Measurements from ENCODE around the gene GTF2F1.

- no peak for TF ChIP-seq CTCF (IDR thresholded peaks at IDR 0.05; ENCODE audit: insufficient read depth, low read length, poor library complexity, severe bottlenecking)
- no peak for TF ChIP-seq EZH2phosphoT487 (conservative IDR thresholded peaks at IDR 0.05; ENCODE audit: low read length)
These were observed 11.8 kb downstream of the GTF2F1 start for GRCh38 chr19:6381030-6381750.

All from SU-DHL-6 (cell line).